GM03348 (cell line): ENCODE results near the gene GJB5.
"Not testable (repeated sequence)": the region's sequence is repeated elsewhere in the genome, so short reads cannot be mapped to it uniquely, and the experiment has no call there.

Experiments used
- DNase-seq: peaks from one replicate; pipeline ENCODE4 v3.0.0; 2012; ENCODE audit warnings: low spot score

GJB5 gene

DNA sequence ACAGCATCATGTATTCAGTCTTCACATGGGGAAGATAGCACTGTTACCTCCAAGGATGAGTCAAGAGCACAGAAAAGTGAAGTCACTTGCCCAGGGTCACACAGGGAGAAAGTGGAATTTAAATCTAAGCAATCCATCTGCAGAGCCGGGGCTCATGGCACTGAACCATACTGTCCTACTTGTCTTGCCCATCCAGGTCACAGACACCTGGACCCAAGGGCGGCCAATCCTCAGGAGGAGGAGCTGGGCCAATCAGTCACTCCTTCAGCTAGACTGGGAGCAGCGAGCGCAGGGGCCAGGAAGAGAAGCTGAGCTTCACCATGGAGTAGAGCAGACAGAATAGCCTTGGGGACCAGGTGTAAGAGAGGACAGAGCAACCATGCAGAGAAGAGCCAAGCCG is 9.2 kb upstream of the GJB5 start:
- DNase-seq, result no peak

DNA sequence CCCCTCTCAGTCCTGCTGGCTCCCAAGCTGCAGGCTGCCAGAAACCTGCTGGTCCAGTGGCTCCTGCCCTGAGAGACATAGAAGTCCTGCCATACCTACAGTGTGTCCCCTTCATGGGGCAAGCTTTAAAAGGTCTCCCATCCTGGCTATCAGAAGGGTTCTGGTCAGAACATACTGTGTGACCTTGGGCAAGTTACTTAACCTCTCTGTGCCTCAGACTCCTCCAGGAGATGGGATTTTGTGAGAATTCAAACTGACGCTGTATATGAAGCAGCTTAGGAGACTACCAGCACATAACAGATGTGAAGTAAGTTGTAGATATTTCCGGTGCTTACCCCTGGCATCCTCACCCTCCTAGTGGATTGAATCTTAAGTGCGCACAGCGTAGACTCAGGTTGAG is 8.7 kb upstream of the GJB5 start:
- no peak for DNase-seq

DNA sequence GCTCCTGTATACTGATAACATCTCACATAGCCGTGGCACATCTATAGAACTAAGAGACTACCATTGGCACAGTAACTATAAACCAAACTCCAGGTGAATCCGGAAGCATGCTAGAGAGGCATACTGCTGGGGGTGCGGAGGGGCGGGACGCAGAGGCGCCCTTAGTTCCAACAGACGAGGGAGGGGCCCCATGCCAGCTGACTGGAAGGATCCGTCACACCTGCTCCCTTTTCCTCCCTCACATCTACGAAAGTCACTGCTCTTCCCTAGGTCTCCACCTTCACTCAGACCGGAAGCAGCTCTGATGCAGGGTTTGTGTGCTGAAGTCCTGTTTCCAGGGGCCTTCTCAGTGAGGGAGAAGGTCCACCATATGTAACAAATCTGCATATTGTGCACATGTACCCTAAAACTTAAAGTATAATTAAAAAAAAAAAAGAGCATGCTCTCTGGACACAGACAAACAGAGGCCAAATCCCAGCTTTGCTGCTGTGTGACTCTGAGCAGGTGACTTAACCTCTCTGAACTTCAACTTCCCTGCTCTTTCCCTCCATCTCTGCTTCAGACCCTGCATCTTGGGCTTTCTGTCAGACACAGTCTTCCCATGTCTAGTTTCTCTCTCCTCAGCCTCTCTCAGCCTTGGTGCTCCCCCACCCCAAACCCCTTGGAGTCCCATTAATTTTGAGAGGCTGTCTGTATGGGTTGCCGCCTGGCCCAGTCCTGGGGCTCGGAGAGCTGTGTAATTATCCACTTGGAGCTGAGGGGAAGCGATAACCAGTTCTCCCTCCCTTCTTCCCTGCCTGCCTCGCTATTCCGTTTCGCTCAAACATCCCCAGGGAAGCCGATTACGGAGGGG is 7.8 kb upstream of the GJB5 start:
- DNase-seq, result no peak

DNA sequence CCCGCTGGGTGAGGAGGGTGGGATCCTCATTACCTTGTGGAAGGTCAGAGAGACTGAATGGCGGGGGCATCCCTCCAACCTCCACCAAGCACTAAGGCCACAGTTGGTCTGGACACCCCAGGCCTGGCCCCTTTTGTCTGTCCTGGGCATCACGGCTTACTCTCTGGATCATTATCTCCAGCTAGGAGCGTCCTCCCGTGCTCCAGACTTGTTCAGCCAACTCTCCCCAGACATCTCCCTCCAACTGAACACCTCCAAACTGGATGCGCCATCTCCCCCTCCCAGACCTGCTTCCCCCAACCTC is 7.3 kb upstream of the GJB5 start:
- DNase-seq, result no peak

DNA sequence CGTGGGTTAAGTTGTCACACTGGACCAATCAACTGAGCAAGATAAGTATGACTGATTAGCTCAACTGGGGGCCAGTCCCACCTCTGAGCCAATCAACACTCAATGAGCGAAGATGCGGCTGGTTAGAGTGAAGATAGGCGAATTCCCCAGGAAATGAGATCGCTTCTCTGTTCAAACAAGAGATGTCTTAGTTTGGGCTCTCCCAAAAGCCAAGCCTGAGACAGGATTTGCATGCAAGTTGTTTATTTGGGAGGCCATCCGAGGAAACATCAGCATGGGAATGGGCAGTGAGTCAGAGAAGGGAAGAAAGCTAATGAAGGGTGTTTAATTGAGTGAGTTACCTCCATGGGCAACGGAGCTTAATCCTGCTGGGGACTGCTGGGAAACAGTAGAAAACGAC is 4.9 kb upstream of the GJB5 start:
- DNase-seq, result no peak

DNA sequence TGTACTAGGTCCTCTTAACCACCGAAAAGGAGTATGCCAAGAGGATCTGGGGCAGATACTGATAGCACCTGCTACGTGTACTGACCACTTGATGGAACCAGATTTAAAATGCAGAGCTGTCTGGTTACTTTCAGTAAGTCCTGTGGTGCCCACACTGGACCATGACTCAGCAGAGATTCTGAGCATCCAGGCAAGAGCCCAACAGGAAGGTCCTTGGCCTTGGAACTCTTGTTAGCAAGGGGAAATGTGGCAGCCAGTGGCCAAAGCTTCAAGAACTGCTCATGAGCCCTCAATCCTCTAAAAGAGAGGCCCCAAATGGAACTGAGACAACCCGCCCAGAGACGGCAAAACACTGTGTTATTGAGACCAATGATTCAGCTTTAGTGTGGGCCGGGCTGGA is 4.2 kb upstream of the GJB5 start:
- no peak for DNase-seq

DNA sequence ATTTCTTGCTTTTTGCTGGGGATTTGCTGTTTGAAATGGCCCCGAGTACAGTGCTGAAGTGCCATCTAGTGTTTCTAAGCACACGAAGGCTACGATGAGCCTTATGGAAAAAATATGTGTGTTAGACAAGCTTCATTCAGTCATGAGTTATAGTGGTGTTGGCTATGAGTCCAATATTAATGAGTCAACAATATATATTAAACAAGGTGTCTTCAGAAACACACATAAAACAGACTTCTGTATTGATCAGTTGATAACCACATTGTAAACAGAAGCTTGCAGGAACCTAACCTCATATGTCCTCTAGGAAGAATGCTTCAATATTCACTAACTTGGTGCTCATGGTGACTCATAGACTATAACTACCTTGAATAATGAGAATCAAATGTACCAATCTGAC is 1.7 kb upstream of the GJB5 start:
- DNase-seq, result no peak

DNA sequence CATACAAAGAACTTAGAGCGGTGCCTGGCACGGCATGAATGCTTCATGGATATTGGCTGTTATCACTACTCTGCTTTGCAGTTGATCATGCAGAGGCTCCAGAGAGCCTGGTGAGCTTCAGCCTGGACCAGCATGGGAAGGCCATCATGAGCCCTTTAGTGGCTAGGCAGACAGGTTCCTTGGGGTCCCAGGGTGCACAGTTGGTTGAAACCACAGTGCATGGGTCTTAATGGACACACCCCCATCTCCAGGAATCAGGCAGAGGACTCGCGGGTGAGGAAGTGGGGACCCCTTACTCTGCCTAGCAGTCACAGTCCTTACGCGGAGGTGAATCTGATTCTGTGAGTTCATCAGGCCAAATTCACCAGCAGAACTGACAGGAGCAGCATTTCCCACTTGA is 1.1 kb downstream of the GJB5 start:
- DNase-seq, result no peak

DNA sequence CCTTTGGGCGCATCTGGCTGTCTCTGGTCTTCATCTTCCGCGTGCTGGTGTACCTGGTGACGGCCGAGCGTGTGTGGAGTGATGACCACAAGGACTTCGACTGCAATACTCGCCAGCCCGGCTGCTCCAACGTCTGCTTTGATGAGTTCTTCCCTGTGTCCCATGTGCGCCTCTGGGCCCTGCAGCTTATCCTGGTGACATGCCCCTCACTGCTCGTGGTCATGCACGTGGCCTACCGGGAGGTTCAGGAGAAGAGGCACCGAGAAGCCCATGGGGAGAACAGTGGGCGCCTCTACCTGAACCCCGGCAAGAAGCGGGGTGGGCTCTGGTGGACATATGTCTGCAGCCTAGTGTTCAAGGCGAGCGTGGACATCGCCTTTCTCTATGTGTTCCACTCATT is 2.5 kb downstream of the GJB5 start:
- DNase-seq, result no peak

DNA sequence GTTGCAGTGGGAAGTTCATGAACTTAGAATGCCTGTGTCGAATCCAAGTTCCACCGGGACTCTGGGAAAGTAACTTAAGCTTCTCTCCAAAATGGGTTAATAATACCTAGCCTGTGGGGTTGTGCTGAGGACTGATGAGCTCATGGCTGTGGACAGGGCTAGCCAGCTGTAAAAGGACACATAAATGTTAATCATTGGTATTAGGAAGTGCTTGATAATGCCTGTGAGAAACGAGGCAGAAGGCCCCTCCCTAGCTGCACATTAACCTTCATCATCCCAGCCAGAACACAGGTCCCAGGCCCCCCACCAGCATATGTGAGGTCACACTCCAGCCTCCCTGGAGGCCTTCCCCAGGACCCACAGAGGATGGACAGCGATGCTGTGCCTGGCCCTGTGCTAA is 3.9 kb downstream of the GJB5 start:
- no peak for DNase-seq

DNA sequence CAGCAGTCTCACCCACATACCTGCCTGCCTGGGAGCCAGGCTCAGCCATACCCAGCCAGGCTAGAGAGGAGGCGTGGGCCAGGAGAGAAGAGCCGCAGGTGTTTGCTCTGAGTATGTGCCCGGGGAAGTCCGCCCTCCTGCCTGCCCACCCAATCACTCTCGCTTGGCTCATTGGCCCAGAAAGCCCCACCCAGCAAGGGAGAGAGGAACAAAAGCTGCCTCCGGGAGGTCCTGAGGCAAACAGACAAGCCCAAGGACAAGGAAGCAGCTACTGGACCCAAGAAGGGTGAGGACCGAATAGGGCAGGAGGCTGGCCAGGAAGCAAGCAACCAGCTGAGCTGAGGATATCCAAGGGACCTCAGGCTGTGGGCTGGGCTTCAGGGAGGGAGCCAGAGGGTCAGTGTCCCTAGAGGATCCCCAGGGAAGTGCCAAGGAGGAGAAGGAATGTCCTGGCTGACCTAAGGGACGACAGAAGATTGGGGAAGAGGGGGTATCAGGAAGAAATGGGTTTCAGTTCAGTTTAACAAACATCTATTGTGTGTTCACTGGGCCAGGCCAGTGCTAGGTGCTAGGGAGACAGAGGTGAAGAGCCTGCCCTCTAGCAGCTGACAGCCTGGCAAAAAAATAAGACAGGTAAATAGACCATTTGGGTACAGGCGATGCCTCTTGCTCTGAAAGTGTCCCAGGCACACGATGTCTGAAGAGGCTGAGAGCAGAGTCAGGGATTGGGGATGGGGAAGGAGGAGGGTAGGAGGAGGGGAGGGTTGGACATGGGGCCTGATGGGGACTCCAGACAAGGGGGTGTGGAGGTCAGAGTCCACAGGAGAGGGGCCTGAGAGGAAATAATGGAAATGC is 4.9 kb downstream of the GJB5 start, which contains the start of gene GJB4:
Gene GJB4, plus strand, starts transcription at position 238 of the 855 bp plus-strand sequence. CDS start 1,515 bp downstream, outside the sequence.
- DNase-seq, result no peak

DNA sequence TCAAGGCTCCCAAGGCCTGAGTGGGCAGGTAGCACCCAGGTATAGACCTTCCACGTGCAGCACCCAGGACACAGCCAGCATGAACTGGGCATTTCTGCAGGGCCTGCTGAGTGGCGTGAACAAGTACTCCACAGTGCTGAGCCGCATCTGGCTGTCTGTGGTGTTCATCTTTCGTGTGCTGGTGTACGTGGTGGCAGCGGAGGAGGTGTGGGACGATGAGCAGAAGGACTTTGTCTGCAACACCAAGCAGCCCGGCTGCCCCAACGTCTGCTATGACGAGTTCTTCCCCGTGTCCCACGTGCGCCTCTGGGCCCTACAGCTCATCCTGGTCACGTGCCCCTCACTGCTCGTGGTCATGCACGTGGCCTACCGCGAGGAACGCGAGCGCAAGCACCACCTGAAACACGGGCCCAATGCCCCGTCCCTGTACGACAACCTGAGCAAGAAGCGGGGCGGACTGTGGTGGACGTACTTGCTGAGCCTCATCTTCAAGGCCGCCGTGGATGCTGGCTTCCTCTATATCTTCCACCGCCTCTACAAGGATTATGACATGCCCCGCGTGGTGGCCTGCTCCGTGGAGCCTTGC is 6.4 kb downstream of the GJB5 start:
- DNase-seq, result no peak

DNA sequence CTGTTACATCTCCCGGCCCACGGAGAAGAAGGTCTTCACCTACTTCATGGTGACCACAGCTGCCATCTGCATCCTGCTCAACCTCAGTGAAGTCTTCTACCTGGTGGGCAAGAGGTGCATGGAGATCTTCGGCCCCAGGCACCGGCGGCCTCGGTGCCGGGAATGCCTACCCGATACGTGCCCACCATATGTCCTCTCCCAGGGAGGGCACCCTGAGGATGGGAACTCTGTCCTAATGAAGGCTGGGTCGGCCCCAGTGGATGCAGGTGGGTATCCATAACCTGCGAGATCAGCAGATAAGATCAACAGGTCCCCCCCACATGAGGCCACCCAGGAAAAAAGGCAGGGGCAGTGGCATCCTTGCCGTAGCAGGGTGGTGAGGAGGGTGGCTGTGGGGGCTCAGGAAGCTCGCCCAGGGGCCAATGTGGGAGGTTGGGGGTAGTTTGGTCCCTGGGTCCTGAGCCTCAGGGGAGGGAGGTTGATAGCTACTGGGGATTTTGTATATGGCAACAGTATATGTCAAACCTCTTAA is 7.0 kb downstream of the GJB5 start:
- DNase-seq, result no peak

DNA sequence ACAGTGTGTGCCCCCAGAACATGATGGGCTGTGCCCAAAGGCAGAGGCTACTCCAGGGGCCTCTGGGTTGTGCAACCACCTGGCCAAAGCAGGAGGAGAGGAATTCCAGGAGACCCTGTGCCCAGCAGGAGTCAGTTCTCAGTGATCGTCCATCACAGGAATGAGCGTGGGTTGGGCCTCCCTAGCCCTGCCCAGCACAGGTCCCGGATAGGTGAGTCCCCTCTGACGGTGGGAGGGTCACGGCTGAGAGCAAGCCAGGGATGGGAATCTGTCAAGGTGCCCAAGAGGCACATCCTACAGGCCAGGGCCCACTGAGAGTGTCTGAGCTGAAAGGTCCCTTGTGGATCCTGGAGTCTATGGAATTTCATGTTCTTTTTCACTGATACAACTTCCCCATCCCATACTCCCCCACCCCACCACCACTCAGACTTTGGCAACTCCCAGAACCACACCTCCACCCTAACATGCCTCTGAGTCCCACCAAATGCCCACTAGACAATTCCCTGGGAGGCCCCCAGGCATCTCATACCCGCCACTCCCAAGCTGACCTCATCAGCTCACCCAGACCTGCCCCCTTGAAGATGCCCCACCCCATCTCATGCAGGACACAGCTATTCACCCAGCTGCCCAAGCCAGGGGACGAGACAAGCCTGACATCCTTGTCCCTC is 7.8 kb downstream of the GJB5 start:
- DNase-seq, result no peak

DNA sequence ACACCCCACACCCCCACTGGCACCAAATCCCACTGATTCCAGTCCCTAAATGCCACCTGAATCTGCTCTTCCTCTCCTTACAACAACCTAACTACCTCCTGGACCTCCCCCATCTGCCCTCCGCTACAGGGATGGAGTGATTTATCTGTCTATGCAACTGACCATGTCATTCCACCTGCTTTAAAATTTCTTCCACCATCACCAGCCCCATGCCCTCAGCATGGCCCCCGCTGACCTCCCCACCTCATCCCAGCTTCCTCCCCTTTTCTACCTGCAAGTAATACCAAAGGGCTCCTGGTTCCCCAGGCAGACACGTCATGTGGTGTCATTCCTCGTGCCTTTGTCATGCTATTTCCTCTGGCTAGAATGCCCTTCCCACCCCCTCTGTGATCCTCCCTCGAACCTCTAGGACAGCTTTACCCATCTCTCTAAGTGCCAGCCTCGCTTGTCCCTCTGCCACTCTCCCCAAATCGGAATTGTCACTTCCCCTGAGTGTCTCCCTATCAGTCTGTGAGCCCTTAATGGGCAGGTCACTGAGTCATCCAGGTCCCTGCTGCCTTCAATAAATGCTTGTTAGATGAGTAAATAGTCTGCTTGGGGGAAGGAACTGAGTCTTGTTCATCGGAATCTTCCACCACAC is 8.4 kb downstream of the GJB5 start:
- DNase-seq, result peak; percentile 48

DNA sequence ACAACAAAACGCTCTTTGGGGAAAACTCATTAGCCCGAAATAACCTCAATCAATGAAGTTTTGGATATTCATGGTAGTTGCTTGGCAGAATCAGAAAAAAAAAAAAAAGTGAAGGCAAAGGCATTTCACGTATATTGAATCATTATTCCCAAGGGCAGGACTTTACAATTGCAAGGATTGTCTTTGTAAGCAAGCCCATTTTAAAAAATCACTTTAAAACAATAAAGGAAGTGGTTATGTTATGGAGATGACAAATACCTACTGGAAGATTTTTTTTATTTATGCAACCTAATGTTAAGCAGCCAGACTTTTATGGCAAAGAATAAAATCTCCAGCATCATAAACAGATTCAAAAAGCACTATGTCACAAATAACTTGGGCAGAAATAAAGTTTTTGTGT is 14.0 kb downstream of the GJB5 start:
- no peak for DNase-seq

DNA sequence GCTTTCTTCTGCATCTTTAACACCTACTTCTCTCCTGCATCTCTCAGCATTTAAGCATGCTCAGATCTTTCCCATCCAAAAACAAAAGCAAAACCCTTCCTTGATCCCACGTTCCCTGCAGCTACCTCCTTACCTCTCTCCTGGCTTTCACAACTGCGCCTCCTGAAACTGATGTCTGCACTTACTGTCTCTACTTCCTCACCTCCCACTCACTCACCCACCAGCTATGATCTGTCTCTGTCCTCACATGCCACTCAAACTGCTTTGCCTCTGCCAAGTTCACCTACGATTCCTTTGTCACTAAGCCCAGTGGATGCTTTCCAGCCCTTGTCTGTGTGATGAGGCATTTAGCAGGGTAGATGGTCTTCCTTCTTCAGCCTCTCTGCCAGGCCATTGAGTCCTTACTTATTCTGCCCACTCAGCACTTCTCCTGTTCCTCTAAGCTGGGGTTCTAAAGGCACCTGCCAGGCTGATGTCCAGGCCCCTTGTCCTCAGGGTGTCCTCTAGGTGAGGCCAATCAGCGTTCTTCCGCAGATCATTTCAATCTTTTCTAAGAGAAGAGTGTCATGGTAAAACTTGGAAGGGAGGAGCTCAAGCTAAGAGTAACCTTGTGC is 16.2 kb downstream of the GJB5 start:
- no peak for DNase-seq

DNA sequence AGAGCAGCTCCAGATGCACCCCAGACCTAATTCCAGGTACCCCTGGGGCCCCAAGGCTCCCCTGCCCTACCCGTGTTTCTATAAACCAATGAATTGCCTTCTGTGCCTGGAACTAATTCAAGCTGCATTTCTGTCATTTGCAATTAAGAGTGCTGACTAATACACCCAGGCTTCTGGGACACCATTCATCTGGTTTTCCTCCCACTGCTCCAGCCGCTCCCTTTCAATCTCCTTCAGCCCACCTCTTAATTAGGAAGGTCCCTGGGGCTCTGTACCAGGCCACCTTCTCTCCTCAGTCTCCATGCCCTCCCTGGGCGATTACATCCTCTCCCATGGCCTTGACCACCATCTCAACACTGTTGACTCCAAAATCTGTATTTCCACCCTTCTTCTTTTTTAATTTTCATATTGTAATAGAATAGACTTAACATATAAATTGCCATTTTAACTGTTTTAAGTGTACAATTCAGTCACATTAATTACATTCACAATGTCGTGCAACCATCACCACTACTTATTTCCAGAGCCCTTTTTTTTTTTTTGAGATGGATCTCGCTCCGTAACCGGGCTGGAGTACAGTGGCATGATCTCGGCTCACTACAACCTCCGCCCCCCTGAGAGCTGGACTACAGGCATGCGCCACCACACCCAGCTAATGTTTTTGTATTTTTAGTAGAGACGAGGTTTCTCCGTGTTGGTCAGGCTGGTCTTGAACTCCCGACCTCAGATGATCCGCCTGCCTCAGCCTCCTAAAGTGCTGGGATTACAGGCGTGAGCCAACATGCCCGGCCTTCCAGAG is 16.9 kb downstream of the GJB5 start:
- DNase-seq, result no peak

DNA sequence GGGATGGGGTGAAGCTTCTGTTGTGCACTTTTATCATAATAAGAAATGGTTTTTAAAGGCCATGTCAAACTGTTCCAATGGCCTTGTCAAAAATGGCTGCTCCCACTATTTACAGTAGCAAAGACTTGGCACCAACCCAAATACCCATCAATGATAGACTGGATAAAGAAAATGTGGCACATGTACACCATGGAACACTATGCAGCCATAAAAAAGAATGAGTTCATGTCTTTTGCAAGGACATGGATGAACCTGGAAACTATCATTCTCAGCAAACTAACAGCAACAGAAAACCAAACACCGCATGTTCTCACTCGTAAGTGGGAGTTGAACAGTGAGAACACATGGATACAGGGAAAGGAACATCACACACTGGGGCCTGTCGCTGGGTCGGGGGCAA is 18.3 kb downstream of the GJB5 start:
- DNase-seq, result not testable (repeated sequence)

DNA sequence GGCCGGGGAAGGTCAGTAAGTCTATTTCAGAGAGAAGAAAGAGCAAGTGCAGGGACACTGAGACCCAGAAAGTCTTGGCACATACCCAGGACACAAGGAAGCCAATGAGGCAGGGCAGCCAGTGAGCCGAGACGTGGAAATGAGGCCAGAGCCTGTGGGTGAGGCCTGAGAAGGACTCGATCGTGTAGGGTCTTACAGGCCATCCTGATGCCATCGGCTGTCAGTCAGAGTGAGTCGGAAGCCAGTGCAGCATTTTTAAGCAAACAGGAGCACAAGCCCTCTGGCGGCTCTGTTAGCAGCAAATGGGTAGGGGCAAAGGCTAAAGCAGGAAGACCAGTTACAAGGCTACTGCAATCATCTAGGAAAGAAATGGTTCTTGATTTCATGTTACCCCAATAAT is 20.1 kb downstream of the GJB5 start:
- no peak for DNase-seq

DNA sequence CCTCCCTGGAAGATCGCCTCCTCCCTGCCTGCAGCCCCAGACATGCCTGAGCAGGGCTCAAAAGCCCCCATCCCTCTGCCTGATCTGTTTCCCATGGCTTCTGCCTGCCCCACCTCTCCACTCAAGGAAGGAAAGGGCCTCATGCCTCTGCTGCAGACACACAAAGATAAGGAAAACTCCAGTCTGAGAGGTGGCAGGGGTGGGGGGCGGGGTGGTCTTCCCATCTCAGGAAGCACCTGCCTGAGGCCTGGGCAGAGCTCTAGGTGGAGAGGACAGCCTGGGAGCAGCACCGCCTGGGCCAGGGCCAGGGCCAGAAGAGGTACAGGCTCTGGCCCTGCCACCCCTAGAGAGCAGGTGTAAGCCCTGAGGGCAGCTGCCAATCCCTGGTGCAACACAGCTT is 22.1 kb downstream of the GJB5 start:
- DNase-seq, result no peak
